ENCODE results near the gene ARID1B.
"Not testable (repeated sequence)": the region's sequence is repeated elsewhere in the genome, so short reads cannot be mapped to it uniquely, and the experiment has no call there.

ARID1B gene

GRCh38 chr6:157035546-157035945, 258.4 kb downstream of the ARID1B start:
- no peak for TF ChIP-seq CTCF (IDR thresholded peaks at IDR 0.05; ENCODE audit: extremely low read depth, missing control alignments)
- DNase-seq (ENCODE audit: low spot score): no peak

GRCh38 chr6:157036245-157036711, 259.1 kb downstream of the ARID1B start:
- DNase-seq (ENCODE audit: low spot score): no peak
- no peak for TF ChIP-seq CTCF (IDR thresholded peaks at IDR 0.05; ENCODE audit: extremely low read depth, missing control alignments)

- no peak for DNase-seq (ENCODE audit: low spot score)
- TF ChIP-seq CTCF (IDR thresholded peaks at IDR 0.05; ENCODE audit: extremely low read depth, missing control alignments): no peak
Measured at GRCh38 chr6:157037165-157037564, 260.0 kb downstream of the ARID1B start.

GRCh38 chr6:157038610-157039009, 261.4 kb downstream of the ARID1B start:
- TF ChIP-seq CTCF (IDR thresholded peaks at IDR 0.05; ENCODE audit: extremely low read depth, missing control alignments): no peak
- DNase-seq (ENCODE audit: low spot score): no peak

- not testable (repeated sequence) for DNase-seq (ENCODE audit: low spot score)
Measured at GRCh38 chr6:157039639-157040038, 262.5 kb downstream of the ARID1B start.

GRCh38 chr6:157040191-157040590, 263.0 kb downstream of the ARID1B start:
- no peak for DNase-seq (ENCODE audit: low spot score)
- TF ChIP-seq CTCF (IDR thresholded peaks at IDR 0.05; ENCODE audit: extremely low read depth, missing control alignments): no peak

- DNase-seq (ENCODE audit: low spot score): no peak
- peak; percentile 16 for TF ChIP-seq CTCF (IDR thresholded peaks at IDR 0.05; ENCODE audit: extremely low read depth, missing control alignments)
Measured at GRCh38 chr6:157045831-157046454, 268.8 kb downstream of the ARID1B start.

GRCh38 chr6:157046776-157047175, 269.6 kb downstream of the ARID1B start:
- no peak for DNase-seq (ENCODE audit: low spot score)

More at GRCh38 chr6:157046776-157047175, 269.6 kb downstream of the ARID1B start:
- no peak for TF ChIP-seq CTCF (IDR thresholded peaks at IDR 0.05; ENCODE audit: extremely low read depth, missing control alignments)
